ENCODE data around the gene CLCA2.

Gene CLCA2

DNA sequence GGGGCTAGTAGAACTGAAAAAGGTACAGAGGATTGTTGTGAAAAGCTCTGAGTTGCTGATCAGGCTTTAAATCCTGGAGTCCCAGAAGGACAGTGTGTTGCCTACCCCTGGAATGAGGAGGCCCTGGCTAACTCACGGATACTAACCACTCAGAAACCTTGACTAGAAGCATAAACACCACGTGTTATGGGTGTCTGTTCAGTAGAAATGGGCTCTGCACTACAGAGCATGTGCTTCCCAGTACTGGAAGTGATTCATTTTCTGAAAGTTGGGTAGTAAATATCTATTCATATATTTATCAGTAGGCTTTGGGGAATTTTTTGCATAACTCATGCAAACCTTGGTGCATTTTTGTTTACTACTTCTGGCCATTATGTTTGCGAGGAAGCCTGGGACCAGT is 29.7 kb downstream of the CLCA2 start (continued):
- TF ChIP-seq, protein P1, sequence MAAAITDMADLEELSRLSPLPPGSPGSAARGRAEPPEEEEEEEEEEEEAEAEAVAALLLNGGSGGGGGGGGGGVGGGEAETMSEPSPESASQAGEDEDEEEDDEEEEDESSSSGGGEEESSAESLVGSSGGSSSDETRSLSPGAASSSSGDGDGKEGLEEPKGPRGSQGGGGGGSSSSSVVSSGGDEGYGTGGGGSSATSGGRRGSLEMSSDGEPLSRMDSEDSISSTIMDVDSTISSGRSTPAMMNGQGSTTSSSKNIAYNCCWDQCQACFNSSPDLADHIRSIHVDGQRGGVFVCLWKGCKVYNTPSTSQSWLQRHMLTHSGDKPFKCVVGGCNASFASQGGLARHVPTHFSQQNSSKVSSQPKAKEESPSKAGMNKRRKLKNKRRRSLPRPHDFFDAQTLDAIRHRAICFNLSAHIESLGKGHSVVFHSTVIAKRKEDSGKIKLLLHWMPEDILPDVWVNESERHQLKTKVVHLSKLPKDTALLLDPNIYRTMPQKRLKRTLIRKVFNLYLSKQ (tag by site-specific recombination; IDR thresholded peaks at IDR 0.05; ENCODE audit: borderline replicate concordance): no peak

DNA sequence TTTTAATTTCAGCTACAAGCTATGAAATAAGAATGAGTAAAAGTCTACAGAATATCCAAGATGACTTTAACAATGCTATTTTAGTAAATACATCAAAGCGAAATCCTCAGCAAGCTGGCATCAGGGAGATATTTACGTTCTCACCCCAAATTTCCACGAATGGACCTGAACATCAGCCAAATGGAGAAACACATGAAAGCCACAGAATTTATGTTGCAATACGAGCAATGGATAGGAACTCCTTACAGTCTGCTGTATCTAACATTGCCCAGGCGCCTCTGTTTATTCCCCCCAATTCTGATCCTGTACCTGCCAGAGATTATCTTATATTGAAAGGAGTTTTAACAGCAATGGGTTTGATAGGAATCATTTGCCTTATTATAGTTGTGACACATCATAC is 31.1 kb downstream of the CLCA2 start:
- ChIA-PET POLR2A (no interaction called here), CTCF (interaction anchor here (0.6 kb wide), 1 partner anchor 1094 kb away, joined by 4 read pairs; no protein-coding TSS in a partner anchor)
- TF ChIP-seq ZNF660 (tag by site-specific recombination; IDR thresholded peaks at IDR 0.05) (no peak), ZNF23 (tag by site-specific recombination; IDR thresholded peaks at IDR 0.05; ENCODE audit: borderline replicate concordance) (no peak), ZNF19 (tag by site-specific recombination; IDR thresholded peaks at IDR 0.05; ENCODE audit: low read depth) (no peak), ZNF555 (tag by site-specific recombination; conservative IDR thresholded peaks at IDR 0.05) (no peak), MZF1 (tag by site-specific recombination; IDR thresholded peaks at IDR 0.05; ENCODE audit: borderline replicate concordance) (no peak), ZNF529 (tag by site-specific recombination; IDR thresholded peaks at IDR 0.05; ENCODE audit: insufficient replicate concordance) (no peak), SETDB1 (IDR thresholded peaks at IDR 0.05; ENCODE audit: insufficient read length, low read length) (no peak), GLIS2 (tag by site-specific recombination; IDR thresholded peaks at IDR 0.05) (no peak), ZNF140 (tag by site-specific recombination; IDR thresholded peaks at IDR 0.05) (no peak), ZNF843 (tag by site-specific recombination; IDR thresholded peaks at IDR 0.05) (no peak)
- TF ChIP-seq, protein P2, sequence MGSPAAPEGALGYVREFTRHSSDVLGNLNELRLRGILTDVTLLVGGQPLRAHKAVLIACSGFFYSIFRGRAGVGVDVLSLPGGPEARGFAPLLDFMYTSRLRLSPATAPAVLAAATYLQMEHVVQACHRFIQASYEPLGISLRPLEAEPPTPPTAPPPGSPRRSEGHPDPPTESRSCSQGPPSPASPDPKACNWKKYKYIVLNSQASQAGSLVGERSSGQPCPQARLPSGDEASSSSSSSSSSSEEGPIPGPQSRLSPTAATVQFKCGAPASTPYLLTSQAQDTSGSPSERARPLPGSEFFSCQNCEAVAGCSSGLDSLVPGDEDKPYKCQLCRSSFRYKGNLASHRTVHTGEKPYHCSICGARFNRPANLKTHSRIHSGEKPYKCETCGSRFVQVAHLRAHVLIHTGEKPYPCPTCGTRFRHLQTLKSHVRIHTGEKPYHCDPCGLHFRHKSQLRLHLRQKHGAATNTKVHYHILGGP (tag by site-specific recombination; IDR thresholded peaks at IDR 0.05): no peak
- TF ChIP-seq, protein P3, sequence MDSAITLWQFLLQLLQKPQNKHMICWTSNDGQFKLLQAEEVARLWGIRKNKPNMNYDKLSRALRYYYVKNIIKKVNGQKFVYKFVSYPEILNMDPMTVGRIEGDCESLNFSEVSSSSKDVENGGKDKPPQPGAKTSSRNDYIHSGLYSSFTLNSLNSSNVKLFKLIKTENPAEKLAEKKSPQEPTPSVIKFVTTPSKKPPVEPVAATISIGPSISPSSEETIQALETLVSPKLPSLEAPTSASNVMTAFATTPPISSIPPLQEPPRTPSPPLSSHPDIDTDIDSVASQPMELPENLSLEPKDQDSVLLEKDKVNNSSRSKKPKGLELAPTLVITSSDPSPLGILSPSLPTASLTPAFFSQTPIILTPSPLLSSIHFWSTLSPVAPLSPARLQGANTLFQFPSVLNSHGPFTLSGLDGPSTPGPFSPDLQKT (IDR thresholded peaks at IDR 0.05; ENCODE audit: borderline replicate concordance, low read depth, low read length): no peak
- TF ChIP-seq, protein P4, sequence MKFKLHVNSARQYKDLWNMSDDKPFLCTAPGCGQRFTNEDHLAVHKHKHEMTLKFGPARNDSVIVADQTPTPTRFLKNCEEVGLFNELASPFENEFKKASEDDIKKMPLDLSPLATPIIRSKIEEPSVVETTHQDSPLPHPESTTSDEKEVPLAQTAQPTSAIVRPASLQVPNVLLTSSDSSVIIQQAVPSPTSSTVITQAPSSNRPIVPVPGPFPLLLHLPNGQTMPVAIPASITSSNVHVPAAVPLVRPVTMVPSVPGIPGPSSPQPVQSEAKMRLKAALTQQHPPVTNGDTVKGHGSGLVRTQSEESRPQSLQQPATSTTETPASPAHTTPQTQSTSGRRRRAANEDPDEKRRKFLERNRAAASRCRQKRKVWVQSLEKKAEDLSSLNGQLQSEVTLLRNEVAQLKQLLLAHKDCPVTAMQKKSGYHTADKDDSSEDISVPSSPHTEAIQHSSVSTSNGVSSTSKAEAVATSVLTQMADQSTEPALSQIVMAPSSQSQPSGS (tag by site-specific recombination; IDR thresholded peaks at IDR 0.05; ENCODE audit: low read depth): no peak
- TF ChIP-seq, protein P5, sequence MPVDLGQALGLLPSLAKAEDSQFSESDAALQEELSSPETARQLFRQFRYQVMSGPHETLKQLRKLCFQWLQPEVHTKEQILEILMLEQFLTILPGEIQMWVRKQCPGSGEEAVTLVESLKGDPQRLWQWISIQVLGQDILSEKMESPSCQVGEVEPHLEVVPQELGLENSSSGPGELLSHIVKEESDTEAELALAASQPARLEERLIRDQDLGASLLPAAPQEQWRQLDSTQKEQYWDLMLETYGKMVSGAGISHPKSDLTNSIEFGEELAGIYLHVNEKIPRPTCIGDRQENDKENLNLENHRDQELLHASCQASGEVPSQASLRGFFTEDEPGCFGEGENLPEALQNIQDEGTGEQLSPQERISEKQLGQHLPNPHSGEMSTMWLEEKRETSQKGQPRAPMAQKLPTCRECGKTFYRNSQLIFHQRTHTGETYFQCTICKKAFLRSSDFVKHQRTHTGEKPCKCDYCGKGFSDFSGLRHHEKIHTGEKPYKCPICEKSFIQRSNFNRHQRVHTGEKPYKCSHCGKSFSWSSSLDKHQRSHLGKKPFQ (tag by site-specific recombination; IDR thresholded peaks at IDR 0.05): no peak
- TF ChIP-seq, protein P6, sequence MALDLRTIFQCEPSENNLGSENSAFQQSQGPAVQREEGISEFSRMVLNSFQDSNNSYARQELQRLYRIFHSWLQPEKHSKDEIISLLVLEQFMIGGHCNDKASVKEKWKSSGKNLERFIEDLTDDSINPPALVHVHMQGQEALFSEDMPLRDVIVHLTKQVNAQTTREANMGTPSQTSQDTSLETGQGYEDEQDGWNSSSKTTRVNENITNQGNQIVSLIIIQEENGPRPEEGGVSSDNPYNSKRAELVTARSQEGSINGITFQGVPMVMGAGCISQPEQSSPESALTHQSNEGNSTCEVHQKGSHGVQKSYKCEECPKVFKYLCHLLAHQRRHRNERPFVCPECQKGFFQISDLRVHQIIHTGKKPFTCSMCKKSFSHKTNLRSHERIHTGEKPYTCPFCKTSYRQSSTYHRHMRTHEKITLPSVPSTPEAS (tag by site-specific recombination; IDR thresholded peaks at IDR 0.05): no peak
- TF ChIP-seq, protein P7, sequence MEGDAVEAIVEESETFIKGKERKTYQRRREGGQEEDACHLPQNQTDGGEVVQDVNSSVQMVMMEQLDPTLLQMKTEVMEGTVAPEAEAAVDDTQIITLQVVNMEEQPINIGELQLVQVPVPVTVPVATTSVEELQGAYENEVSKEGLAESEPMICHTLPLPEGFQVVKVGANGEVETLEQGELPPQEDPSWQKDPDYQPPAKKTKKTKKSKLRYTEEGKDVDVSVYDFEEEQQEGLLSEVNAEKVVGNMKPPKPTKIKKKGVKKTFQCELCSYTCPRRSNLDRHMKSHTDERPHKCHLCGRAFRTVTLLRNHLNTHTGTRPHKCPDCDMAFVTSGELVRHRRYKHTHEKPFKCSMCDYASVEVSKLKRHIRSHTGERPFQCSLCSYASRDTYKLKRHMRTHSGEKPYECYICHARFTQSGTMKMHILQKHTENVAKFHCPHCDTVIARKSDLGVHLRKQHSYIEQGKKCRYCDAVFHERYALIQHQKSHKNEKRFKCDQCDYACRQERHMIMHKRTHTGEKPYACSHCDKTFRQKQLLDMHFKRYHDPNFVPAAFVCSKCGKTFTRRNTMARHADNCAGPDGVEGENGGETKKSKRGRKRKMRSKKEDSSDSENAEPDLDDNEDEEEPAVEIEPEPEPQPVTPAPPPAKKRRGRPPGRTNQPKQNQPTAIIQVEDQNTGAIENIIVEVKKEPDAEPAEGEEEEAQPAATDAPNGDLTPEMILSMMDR (tag by site-specific recombination; IDR thresholded peaks at IDR 0.05): no peak
- TF ChIP-seq, protein P8, sequence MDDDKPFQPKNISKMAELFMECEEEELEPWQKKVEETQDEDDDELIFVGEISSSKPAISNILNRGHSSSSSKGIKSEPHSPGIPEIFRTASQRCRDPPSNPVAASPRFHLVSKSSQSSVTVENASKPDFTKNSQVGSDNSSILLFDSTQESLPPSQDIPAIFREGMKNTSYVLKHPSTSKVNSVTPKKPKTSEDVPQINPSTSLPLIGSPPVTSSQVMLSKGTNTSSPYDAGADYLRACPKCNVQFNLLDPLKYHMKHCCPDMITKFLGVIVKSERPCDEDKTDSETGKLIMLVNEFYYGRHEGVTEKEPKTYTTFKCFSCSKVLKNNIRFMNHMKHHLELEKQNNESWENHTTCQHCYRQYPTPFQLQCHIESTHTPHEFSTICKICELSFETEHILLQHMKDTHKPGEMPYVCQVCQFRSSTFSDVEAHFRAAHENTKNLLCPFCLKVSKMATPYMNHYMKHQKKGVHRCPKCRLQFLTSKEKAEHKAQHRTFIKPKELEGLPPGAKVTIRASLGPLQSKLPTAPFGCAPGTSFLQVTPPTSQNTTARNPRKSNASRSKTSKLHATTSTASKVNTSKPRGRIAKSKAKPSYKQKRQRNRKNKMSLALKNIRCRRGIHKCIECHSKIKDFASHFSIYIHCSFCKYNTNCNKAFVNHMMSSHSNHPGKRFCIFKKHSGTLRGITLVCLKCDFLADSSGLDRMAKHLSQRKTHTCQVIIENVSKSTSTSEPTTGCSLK (tag by site-specific recombination; IDR thresholded peaks at IDR 0.05): no peak
- Histone ChIP-seq H3K4me1 (ENCODE audit: control insufficient read depth, insufficient read depth, low read length) (no peaks in the 10 kb centered on the region), H3K27ac (ENCODE audit: extremely low read depth, low read depth, low read length) (no peak overlapping the region), H3K9me3 (ENCODE audit: control insufficient read depth, insufficient read depth, low read depth, low read length) (no peaks in the 10 kb centered on the region), H3K36me3 (ENCODE audit: control insufficient read depth in 2 of 2, insufficient read depth in 1 of 2, low read length in 2 of 2) (no peaks in the 10 kb centered on the region), H3K4me3 (ENCODE audit: low read depth, low read length) (no peak overlapping the region)
